DOHH2 (cell line): ENCODE measurements around the gene ZNF469.

ENCODE experiments used
- H3F3A ChIP-seq: fragments of 200-600 bp; sonication (generic), shearing (Covaris generic); 2 replicates; pipeline ENCODE4 v1.6.0; 2016; ENCODE audit warnings: antibody characterized with exemption, mild to moderate bottlenecking; ENCODE audit not compliant: control insufficient read depth, insufficient read depth
- H3K27ac ChIP-seq: fragments of 200-600 bp; sonication (generic); 2 replicates; pipeline ENCODE4 v1.5.1; 2014; ENCODE audit warnings: low read depth, mild to moderate bottlenecking, low read length, moderate library complexity
- H3K27me3 ChIP-seq: fragments of 200-600 bp; sonication (generic); 2 replicates; pipeline ENCODE4 v1.6.1; 2014; ENCODE audit warnings: mild to moderate bottlenecking, low read length, mixed read lengths; ENCODE audit not compliant: control insufficient read depth
- H3K36me3 ChIP-seq: fragments of 200-600 bp; sonication (generic); 2 replicates; pipeline ENCODE4 v1.6.1; 2014; ENCODE audit warnings: mild to moderate bottlenecking, low read length, moderate library complexity, mixed read lengths; ENCODE audit not compliant: control insufficient read depth
- H3K4me1 ChIP-seq: fragments of 200-600 bp; sonication (generic); 2 replicates; pipeline ENCODE4 v1.6.1; 2014; ENCODE audit warnings: mild to moderate bottlenecking, low read length, mixed read lengths; ENCODE audit not compliant: control insufficient read depth
- H3K4me2 ChIP-seq: fragments of 200-600 bp; sonication (generic); 2 replicates; pipeline ENCODE4 v1.6.0; 2014; ENCODE audit warnings: mild to moderate bottlenecking, low read length, moderate library complexity
- H3K4me3 ChIP-seq: fragments of 200-600 bp; sonication (generic); 2 replicates; pipeline ENCODE4 v1.5.1; 2014; ENCODE audit warnings: mild to moderate bottlenecking, low read length, mixed read lengths
- H3K79me2 ChIP-seq: fragments of 200-600 bp; sonication (generic); 2 replicates; pipeline ENCODE4 v1.6.1; 2014; ENCODE audit warnings: mild to moderate bottlenecking, low read length, mixed read lengths; ENCODE audit not compliant: control insufficient read depth
- H3K9me2 ChIP-seq: fragments of 200-600 bp; sonication (generic); replicated peaks from 2 replicates; pipeline ENCODE4 v1.6.1; 2014; ENCODE audit warnings: mild to moderate bottlenecking, low read length, mixed read lengths; ENCODE audit not compliant: control insufficient read depth
- H3K9me3 ChIP-seq: fragments of 200-600 bp; sonication (generic); 2 replicates; pipeline ENCODE4 v1.6.1; 2014; ENCODE audit warnings: antibody characterized with exemption, low read length, mixed read lengths; ENCODE audit not compliant: control insufficient read depth, insufficient read depth
- H4K20me1 ChIP-seq: fragments of 200-600 bp; sonication (generic); 2 replicates; pipeline ENCODE4 v1.6.0; 2014; ENCODE audit warnings: low read depth, mild to moderate bottlenecking, antibody characterized with exemption, low read length, moderate library complexity; ENCODE audit not compliant: control insufficient read depth, insufficient read depth
- EZH2phosphoT487 ChIP-seq: fragments of 200-600 bp; sonication (generic); IDR thresholded peaks from 2 replicates; pipeline ENCODE4 v1.6.1; 2017; ENCODE audit warnings: borderline replicate concordance, mild to moderate bottlenecking, antibody characterized with exemption, low read length, moderate library complexity, mixed read lengths
- TF ChIP-seq, protein P1 (sequence below): fragments of 200-600 bp; sonication (generic); IDR thresholded peaks from one replicate; pipeline ENCODE4 v1.5.1; 2014; ENCODE audit warnings: antibody characterized with exemption, mild to moderate bottlenecking, low read depth, low read length; ENCODE audit not compliant: poor library complexity, severe bottlenecking

The ZNF469 gene

DNA sequence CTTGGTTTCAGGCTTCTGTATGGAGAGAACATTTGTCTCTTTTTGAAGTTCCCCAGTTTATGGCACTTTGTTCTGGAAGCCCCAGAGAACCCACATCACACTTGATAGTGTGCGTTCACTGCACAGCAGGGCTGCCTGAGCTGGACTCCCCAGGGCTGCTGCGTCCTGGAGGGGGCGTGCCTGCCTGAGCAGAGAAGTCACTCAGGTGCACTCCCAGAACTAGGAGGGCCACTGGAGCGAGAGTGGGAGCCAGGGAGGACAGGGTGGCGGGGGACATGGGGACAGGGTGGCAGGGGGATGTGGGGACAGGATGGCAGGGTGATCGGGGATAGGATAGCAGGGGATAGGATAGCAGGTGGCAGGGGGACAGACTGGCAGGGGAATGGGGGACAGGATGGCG lies 43.9 kb upstream of the ZNF469 start:
- H3K4me2 ChIP-seq = no peak overlapping the region
- H3K9me3 ChIP-seq = peaks cover 16% of the 10 kb centered on the region; the same call in 1 of the 2 replicates
- H3K36me3 ChIP-seq = no peaks in the 10 kb centered on the region
- H3K27ac ChIP-seq = no peak overlapping the region
- no peaks in the 10 kb centered on the region for H3F3A ChIP-seq
- no peaks in the 10 kb centered on the region for H3K27me3 ChIP-seq
- TF ChIP-seq EZH2phosphoT487 = no peak
- TF ChIP-seq, protein P1, sequence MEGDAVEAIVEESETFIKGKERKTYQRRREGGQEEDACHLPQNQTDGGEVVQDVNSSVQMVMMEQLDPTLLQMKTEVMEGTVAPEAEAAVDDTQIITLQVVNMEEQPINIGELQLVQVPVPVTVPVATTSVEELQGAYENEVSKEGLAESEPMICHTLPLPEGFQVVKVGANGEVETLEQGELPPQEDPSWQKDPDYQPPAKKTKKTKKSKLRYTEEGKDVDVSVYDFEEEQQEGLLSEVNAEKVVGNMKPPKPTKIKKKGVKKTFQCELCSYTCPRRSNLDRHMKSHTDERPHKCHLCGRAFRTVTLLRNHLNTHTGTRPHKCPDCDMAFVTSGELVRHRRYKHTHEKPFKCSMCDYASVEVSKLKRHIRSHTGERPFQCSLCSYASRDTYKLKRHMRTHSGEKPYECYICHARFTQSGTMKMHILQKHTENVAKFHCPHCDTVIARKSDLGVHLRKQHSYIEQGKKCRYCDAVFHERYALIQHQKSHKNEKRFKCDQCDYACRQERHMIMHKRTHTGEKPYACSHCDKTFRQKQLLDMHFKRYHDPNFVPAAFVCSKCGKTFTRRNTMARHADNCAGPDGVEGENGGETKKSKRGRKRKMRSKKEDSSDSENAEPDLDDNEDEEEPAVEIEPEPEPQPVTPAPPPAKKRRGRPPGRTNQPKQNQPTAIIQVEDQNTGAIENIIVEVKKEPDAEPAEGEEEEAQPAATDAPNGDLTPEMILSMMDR = no peak
- no peaks in the 10 kb centered on the region for H3K9me2 ChIP-seq
- H3K79me2 ChIP-seq = no peaks in the 10 kb centered on the region
- no peaks in the 10 kb centered on the region for H3K4me1 ChIP-seq
- no peaks in the 10 kb centered on the region for H4K20me1 ChIP-seq
- H3K4me3 ChIP-seq = no peak overlapping the region

DNA sequence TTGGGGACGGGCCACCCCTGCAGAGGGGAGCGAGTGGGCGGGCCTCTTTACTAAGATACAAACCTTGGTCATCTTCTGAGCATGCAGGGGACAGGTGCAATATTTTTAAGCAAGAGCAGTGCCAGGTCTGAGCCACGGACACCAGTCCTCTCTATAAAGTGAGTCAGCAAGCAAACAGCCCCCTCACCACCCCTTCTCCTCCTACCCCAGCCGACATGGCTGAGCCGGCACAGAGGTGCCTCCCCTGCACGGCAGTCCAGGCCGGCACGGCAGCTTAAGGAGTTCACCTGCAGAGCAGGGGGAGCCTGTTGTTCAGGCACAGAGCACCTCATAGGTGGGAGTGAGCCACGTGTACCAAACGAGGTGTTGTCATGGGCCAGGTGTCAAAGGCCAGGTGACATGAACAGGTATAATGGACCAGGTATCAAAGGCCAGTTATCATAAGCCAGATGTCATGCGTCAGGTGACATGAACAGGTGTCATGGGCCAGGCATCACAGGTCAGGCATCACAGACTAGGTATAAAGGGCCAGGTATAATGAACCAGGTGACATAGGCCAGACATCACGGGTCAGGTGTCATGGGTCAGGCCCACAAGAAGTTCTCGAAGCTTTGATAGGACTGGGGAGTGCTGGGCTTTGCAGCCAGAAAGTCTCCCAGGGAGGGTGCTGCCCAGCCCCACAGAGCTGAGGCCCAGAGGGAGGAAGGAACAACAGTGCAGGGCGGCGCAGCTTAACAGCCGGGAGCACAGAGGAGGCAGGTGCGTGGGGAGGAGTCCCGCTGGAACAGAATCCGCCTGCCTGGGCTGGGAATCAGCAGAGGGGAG lies 42.6 kb upstream of the ZNF469 start:
- no peaks in the 10 kb centered on the region for H4K20me1 ChIP-seq
- TF ChIP-seq EZH2phosphoT487 = no peak
- TF ChIP-seq, protein P1 = no peak
- H3K9me3 ChIP-seq = peaks cover 10% of the 10 kb centered on the region; the same call in 1 of the 2 replicates
- no peak overlapping the region for H3K4me2 ChIP-seq
- no peaks in the 10 kb centered on the region for H3K36me3 ChIP-seq
- no peaks in the 10 kb centered on the region for H3K79me2 ChIP-seq
- H3K27me3 ChIP-seq = no peaks in the 10 kb centered on the region
- H3K27ac ChIP-seq = no peak overlapping the region
- no peak overlapping the region for H3K4me3 ChIP-seq
- H3K9me2 ChIP-seq = no peaks in the 10 kb centered on the region
- no peaks in the 10 kb centered on the region for H3K4me1 ChIP-seq
- H3F3A ChIP-seq = no peaks in the 10 kb centered on the region

DNA sequence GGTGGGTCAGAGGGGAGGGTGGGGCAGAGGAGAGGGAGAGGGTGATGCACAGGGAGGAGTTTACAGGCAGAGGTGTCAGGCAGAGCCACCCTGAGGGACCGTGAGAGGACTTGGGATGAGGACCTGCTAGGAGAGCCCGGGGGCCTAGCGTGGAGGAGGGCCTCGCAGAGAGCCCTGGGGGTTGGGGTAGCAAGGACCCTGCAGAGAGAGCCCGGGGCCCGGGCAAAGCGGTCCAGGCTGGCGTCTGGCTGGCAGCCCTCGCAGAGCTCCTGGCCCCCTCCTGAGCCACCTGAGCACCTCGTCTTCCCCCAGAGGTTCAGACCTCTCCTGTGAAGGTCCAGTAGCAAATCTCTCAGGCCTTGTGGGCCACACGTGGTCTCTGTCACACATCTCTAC lies 42.0 kb upstream of the ZNF469 start:
- Histone ChIP-seq H3F3A (no peaks in the 10 kb centered on the region), H4K20me1 (no peaks in the 10 kb centered on the region), H3K27me3 (no peaks in the 10 kb centered on the region), H3K4me1 (no peaks in the 10 kb centered on the region), H3K36me3 (no peaks in the 10 kb centered on the region), H3K4me2 (no peak overlapping the region), H3K9me2 (no peaks in the 10 kb centered on the region), H3K27ac (no peak overlapping the region), H3K9me3 (peaks cover 7% of the 10 kb centered on the region; the same call in 1 of the 2 replicates), H3K4me3 (no peak overlapping the region), H3K79me2 (no peaks in the 10 kb centered on the region)
- TF ChIP-seq, protein P1 = no peak
- TF ChIP-seq EZH2phosphoT487 = no peak
